Hepatocyte (in vitro differentiated cells): ENCODE data around the gene TXNDC2. TPM values are rescaled to one million over a fixed set of nuclear protein-coding genes. Genes with fewer than 3 reads are reported as not detected.

Experiments
- DNase-seq: peaks from one replicate; pipeline ENCODE4 v3.0.0-alpha.2; 2016; ENCODE audit warnings: low spot score
- H2AFZ ChIP-seq: fragments of 200-600 bp; sonication (generic); 2 replicates; pipeline ENCODE4 v1.6.0; 2016; ENCODE audit warnings: antibody characterized with exemption, mild to moderate bottlenecking
- H3K27ac ChIP-seq: fragments of 200-600 bp; sonication (generic); 2 replicates; pipeline ENCODE4 v1.5.1; 2016; ENCODE audit warnings: mild to moderate bottlenecking
- H3K27me3 ChIP-seq: fragments of 200-600 bp; sonication (generic); 2 replicates; pipeline ENCODE4 v1.6.1; 2016
- H3K36me3 ChIP-seq: fragments of 200-600 bp; sonication (generic); replicated peaks from 2 replicates; pipeline ENCODE4 v1.5.1; 2016; ENCODE audit warnings: low read depth; ENCODE audit not compliant: insufficient read depth
- H3K4me1 ChIP-seq: fragments of 200-600 bp; sonication (generic); 2 replicates; pipeline ENCODE4 v1.5.1; 2016; ENCODE audit warnings: mild to moderate bottlenecking, moderate library complexity; ENCODE audit not compliant: insufficient read depth
- H3K4me2 ChIP-seq: fragments of 200-600 bp; sonication (generic); 2 replicates; pipeline ENCODE4 v1.6.0; 2016
- H3K4me3 ChIP-seq: fragments of 200-600 bp; sonication (generic); 2 replicates; pipeline ENCODE4 v1.5.1; 2016; ENCODE audit warnings: mild to moderate bottlenecking
- H3K79me2 ChIP-seq: fragments of 200-600 bp; sonication (generic); 2 replicates; pipeline ENCODE4 v1.6.0; 2017; ENCODE audit warnings: mild to moderate bottlenecking
- H3K9me2 ChIP-seq: fragments of 200-600 bp; sonication (generic); replicated peaks from 2 replicates; pipeline ENCODE4 v1.6.0; 2017; ENCODE audit warnings: mild to moderate bottlenecking; ENCODE audit not compliant: insufficient read depth
- H3K9me3 ChIP-seq: fragments of 200-600 bp; sonication (generic); 2 replicates; pipeline ENCODE4 v1.5.1; 2016; ENCODE audit warnings: low read depth, mild to moderate bottlenecking
- H4K20me1 ChIP-seq: fragments of 200-600 bp; sonication (generic); 2 replicates; pipeline ENCODE4 v1.6.0; 2016; ENCODE audit warnings: mild to moderate bottlenecking; ENCODE audit not compliant: insufficient read depth, poor library complexity, severe bottlenecking
- EZH2 ChIP-seq: fragments of 200-600 bp; sonication (generic); IDR thresholded peaks from 2 replicates; pipeline ENCODE4 v1.6.1; 2016; ENCODE audit warnings: antibody characterized with exemption, mild to moderate bottlenecking, borderline replicate concordance
- EZH2phosphoT487 ChIP-seq: fragments of 200-600 bp; sonication (generic); IDR thresholded peaks from one replicate; pipeline ENCODE4 v1.6.1; 2018; ENCODE audit warnings: antibody characterized with exemption, mild to moderate bottlenecking, low read depth, moderate library complexity; ENCODE audit not compliant: unreplicated experiment, severe bottlenecking
- WGBS: methylation state at CpG from one replicate; pipeline ENCODE4 v1.1.6; 2016; ENCODE audit warnings: low lambda C conversion rate; ENCODE audit errors: missing lambda C conversion rate; 5-methylcytosine and 5-hydroxymethylcytosine counted together
- polyA plus RNA-seq: library from polyadenylated mRNA; unstranded; fragments of >200 nt; fragmentation: Nextera tagmentation; extraction: Ambion mirVana; gene quantifications from 2 replicates; pipeline ENCODE4 v1.2.1, GENCODE V29; 2016
- total RNA-seq: library from RNA; depleted of rRNA; stranded (reverse); fragments of >200 nt; gene quantifications from 2 replicates; pipeline ENCODE4 v1.2.3, GENCODE V29; 2014
- TF ChIP-seq, protein P1 (sequence below): fragments of 200-600 bp; sonication (generic); IDR thresholded peaks from 2 replicates; pipeline ENCODE4 v1.5.1; 2016; ENCODE audit warnings: antibody characterized with exemption, mild to moderate bottlenecking; ENCODE audit not compliant: poor library complexity

TXNDC2 gene
- total and polyA plus RNA-seq, 2 experiments from 2014 or later: 0.41 TPM; not detected in 1

DNA sequence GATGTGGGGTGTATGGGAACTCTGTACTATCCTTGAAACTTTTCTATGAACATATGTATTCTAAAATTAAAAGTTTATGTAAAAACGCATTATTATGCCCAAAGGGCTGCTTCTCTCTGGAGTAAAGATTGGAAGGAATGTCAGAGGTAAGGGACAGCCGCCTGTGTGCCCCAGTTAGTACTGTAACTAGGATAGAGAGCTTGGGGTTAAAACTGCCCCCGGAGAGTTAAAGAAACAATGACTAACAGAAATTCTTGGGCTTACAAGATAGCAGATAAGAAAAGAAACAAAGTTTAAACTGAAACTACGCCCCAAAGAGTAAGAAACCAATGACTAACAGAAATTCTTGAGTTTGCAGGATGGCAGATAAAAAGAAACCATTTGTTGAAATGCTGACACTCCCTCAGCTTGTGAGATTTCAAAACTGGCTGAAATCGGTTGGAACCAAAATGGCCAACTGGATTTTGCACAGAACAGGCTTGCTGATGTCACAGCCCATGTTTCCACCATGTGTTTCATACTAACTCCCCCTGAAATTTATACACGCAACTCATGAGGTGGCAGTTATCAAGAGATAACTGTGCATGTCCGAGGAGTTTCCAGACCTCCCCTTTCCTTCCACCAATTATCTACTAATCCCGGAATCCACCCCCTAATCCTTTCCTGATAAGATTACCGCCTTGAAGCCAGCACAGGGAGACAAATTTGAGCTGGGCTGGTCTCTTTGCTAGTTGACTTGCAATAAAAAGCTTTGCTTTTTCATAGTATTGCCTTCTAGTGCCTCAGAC, 8.7 kb upstream of the TXNDC2 start:
- no peaks in the 10 kb centered on the region for H3K27me3 ChIP-seq
- DNase-seq: peak; percentile 88
- H3K36me3 ChIP-seq: no peaks in the 10 kb centered on the region
- H3K9me3 ChIP-seq: no peaks in the 10 kb centered on the region
- no peaks in the 10 kb centered on the region for H4K20me1 ChIP-seq
- peak overlapping the region; percentile 0 for H2AFZ ChIP-seq
- H3K27ac ChIP-seq: peak overlapping the region; percentile 86
- peak overlapping the region; percentile 60 for H3K4me2 ChIP-seq
- TF ChIP-seq EZH2: no peak
- TF ChIP-seq, protein P1, sequence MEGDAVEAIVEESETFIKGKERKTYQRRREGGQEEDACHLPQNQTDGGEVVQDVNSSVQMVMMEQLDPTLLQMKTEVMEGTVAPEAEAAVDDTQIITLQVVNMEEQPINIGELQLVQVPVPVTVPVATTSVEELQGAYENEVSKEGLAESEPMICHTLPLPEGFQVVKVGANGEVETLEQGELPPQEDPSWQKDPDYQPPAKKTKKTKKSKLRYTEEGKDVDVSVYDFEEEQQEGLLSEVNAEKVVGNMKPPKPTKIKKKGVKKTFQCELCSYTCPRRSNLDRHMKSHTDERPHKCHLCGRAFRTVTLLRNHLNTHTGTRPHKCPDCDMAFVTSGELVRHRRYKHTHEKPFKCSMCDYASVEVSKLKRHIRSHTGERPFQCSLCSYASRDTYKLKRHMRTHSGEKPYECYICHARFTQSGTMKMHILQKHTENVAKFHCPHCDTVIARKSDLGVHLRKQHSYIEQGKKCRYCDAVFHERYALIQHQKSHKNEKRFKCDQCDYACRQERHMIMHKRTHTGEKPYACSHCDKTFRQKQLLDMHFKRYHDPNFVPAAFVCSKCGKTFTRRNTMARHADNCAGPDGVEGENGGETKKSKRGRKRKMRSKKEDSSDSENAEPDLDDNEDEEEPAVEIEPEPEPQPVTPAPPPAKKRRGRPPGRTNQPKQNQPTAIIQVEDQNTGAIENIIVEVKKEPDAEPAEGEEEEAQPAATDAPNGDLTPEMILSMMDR: no peak
- TF ChIP-seq EZH2phosphoT487: no peak
- WGBS: 9% methylated on average over 9 of the region's 9 CpGs
- H3K9me2 ChIP-seq: no peaks in the 10 kb centered on the region
- no peaks in the 10 kb centered on the region for H3K79me2 ChIP-seq
- H3K4me3 ChIP-seq: no peak overlapping the region
- peaks cover 15% of the 10 kb centered on the region for H3K4me1 ChIP-seq

DNA sequence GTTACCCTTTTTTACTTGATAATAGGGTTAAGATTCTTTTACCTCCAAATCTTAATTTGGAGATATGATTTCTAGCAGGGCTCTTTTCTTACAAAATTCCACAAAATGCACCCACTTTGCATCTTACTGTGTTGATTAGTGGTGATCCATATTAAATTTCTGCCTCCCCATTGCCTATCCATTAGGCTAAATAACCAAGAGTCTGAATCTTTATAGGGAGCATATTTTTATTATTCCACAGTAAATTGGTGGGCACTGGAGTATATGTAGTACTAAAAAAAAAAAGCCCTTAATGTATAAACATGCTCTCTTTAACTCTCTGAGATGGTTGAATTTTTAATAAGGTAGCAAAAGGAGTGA, 8.1 kb upstream of the TXNDC2 start:
- Histone ChIP-seq H2AFZ (no peak overlapping the region), H3K4me3 (no peak overlapping the region), H3K9me2 (no peaks in the 10 kb centered on the region), H3K36me3 (no peaks in the 10 kb centered on the region), H3K4me2 (peak overlapping the region; percentile 60), H3K79me2 (no peaks in the 10 kb centered on the region), H3K27ac (peak overlapping the region; percentile 86), H3K9me3 (no peaks in the 10 kb centered on the region), H4K20me1 (no peaks in the 10 kb centered on the region), H3K27me3 (no peaks in the 10 kb centered on the region), H3K4me1 (peaks cover 15% of the 10 kb centered on the region)
- no peak for DNase-seq
- TF ChIP-seq, protein P1: no peak
- TF ChIP-seq EZH2phosphoT487: no peak
- TF ChIP-seq EZH2: no peak

DNA sequence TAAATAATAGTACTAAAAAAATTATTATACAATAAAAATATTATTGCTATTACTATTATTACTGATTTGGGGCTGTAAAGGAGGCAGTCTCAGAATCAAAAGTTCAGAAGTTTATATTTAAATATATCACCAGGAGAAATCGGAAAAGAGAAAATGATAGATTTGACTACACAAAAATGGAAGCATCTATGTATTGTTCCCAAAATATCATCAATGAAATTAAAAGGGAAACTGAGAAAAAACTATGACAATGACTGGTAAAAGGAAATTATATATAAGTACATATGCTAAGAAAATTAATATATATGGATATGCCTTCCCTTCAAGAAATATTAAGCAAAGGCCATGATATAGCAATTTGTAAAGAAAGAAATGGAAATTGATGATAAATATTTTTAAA, 7.7 kb upstream of the TXNDC2 start:
- H3K4me3 ChIP-seq: no peak overlapping the region
- H2AFZ ChIP-seq: no peak overlapping the region
- no peaks in the 10 kb centered on the region for H3K79me2 ChIP-seq
- TF ChIP-seq EZH2phosphoT487: no peak
- TF ChIP-seq EZH2: no peak
- no peaks in the 10 kb centered on the region for H3K9me2 ChIP-seq
- H3K9me3 ChIP-seq: no peaks in the 10 kb centered on the region
- no peaks in the 10 kb centered on the region for H3K27me3 ChIP-seq
- H3K4me1 ChIP-seq: peaks cover 15% of the 10 kb centered on the region
- H3K27ac ChIP-seq: peak overlapping the region; percentile 86
- WGBS: 95% methylated on average over 1 of the region's 1 CpG
- peak overlapping the region; percentile 60 for H3K4me2 ChIP-seq
- H3K36me3 ChIP-seq: no peaks in the 10 kb centered on the region
- no peaks in the 10 kb centered on the region for H4K20me1 ChIP-seq
- DNase-seq: no peak

DNA sequence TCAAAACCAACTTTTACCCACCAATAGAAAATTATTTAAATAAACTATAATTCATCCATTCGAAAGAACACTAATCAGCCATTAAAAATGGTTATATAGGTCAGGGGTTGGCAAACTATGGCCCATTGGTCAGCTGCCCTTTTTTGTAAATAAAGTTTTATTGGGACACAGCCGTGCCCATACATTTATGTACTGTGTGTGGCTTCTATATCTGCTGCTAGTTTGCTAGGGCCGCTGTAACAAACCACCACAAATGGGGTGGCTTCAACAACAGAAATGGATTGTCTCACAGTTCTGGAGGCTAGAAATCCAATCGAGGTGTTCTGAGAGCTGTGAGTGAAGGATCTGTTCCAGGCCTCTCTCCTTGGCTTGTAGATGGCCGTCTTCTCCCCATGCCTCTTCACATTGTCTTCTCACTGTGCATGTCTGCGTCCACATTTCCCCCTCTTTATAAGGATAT, 7.0 kb upstream of the TXNDC2 start:
- Histone ChIP-seq H3K4me1 (peaks cover 15% of the 10 kb centered on the region), H3K4me2 (no peak overlapping the region), H3K4me3 (no peak overlapping the region), H3K79me2 (no peaks in the 10 kb centered on the region), H3K9me2 (no peaks in the 10 kb centered on the region), H3K36me3 (no peaks in the 10 kb centered on the region), H4K20me1 (no peaks in the 10 kb centered on the region), H3K27me3 (no peaks in the 10 kb centered on the region), H2AFZ (no peak overlapping the region), H3K9me3 (no peaks in the 10 kb centered on the region), H3K27ac (no peak overlapping the region)
- no peak for DNase-seq
- no peak for TF ChIP-seq EZH2phosphoT487
- TF ChIP-seq, protein P1: no peak
- no peak for TF ChIP-seq EZH2
- WGBS: 92% methylated on average over 6 of the region's 6 CpGs
